Tibial nerve (tissue), 4 donors: ENCODE measurements around the gene CLPX.

Experiments used
- EP300 ChIP-seq, 2 donors: sonication (generic); formaldehyde crosslinking; IDR thresholded peaks; one replicate each; pipeline ENCODE4 v1.6.1; 2017; ENCODE audit warnings: antibody characterized with exemption in 2 of 2, mild to moderate bottlenecking in 1 of 2
- POLR2A ChIP-seq, 2 donors: fragments of 450-650 bp; IDR thresholded peaks; one replicate each; pipeline ENCODE4 v1.6.1; 2017; ENCODE audit warnings: antibody characterized with exemption in 2 of 2, mild to moderate bottlenecking in 2 of 2, moderate library complexity in 2 of 2
- TF ChIP-seq, protein P1 (sequence below), 5 experiments: fragments of 200-600 bp in 3 of 5; fragments of 450-650 bp in 2 of 5; sonication (generic) in 3 of 5; IDR thresholded peaks; one replicate each; pipeline ENCODE4 v1.5.1; 2016 to 2019; ENCODE audit warnings: antibody characterized with exemption in 5 of 5, mild to moderate bottlenecking in 3 of 5, moderate library complexity in 2 of 5

DNA sequence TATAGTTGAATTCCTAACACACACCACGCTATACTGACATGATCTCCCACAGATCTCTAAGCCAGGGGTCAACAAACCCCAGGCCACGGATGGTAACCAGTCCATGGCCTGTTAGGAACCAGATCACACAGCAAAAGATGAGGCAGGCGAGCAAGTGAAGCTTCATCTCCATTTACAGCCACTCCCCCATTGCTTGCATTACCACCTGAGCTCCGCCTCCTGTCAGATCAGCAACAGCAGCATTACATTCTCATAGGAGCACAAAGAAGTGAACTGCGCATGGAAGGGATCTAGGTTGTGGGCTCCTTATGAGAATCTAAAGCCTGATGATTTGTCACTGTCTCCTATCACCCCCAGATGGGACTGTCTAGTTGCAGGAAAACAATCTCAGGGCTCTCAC is 54.2 kb downstream of the CLPX start:
- TF ChIP-seq, protein P1, sequence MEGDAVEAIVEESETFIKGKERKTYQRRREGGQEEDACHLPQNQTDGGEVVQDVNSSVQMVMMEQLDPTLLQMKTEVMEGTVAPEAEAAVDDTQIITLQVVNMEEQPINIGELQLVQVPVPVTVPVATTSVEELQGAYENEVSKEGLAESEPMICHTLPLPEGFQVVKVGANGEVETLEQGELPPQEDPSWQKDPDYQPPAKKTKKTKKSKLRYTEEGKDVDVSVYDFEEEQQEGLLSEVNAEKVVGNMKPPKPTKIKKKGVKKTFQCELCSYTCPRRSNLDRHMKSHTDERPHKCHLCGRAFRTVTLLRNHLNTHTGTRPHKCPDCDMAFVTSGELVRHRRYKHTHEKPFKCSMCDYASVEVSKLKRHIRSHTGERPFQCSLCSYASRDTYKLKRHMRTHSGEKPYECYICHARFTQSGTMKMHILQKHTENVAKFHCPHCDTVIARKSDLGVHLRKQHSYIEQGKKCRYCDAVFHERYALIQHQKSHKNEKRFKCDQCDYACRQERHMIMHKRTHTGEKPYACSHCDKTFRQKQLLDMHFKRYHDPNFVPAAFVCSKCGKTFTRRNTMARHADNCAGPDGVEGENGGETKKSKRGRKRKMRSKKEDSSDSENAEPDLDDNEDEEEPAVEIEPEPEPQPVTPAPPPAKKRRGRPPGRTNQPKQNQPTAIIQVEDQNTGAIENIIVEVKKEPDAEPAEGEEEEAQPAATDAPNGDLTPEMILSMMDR (IDR thresholded peaks at IDR 0.05), result no peak
- TF ChIP-seq POLR2A (IDR thresholded peaks at IDR 0.05), result no peak
- no peak for TF ChIP-seq EP300 (IDR thresholded peaks at IDR 0.05)
